Type B pancreatic cell (in vitro differentiated cells): ENCODE measurements around the gene RC3H2. TPM values are rescaled to one million over a fixed set of nuclear protein-coding genes. Genes with fewer than 3 reads are reported as not detected.
"Not testable (repeated sequence)": the region's sequence is repeated elsewhere in the genome, so short reads cannot be mapped to it uniquely, and the experiment has no call there.

Experiments
- DNase-seq: peaks from one replicate; pipeline ENCODE4 v3.0.0; 2021; ENCODE audit warnings: mixed read lengths; ENCODE audit not compliant: unreplicated experiment; ENCODE audit errors: extremely low spot score
- H3K27ac Mint-ChIP-seq: 2 replicates; pipeline ENCODE4 v1.8.0; 2021; ENCODE audit warnings: mild to moderate bottlenecking, mixed read lengths
- H3K27me3 Mint-ChIP-seq: 2 replicates; pipeline ENCODE4 v1.8.0; 2021; ENCODE audit warnings: mixed read lengths
- H3K36me3 Mint-ChIP-seq: 2 replicates; pipeline ENCODE4 v1.8.0; 2021; ENCODE audit warnings: mixed read lengths
- H3K4me1 Mint-ChIP-seq: one replicate; pipeline ENCODE4 v1.8.0; 2021; ENCODE audit warnings: mixed read lengths; ENCODE audit not compliant: unreplicated experiment
- H3K4me3 Mint-ChIP-seq: 2 replicates; pipeline ENCODE4 v1.8.0; 2021; ENCODE audit warnings: mild to moderate bottlenecking, mixed read lengths
- H3K9me3 Mint-ChIP-seq: 2 replicates; pipeline ENCODE4 v1.8.0; 2021; ENCODE audit warnings: mixed read lengths
- total RNA-seq: library from RNA; stranded (reverse); gene quantifications from 2 replicates; pipeline ENCODE4 v1.2.1, GENCODE V29; 2021; ENCODE audit warnings: low replicate concordance
- TF ChIP-seq, protein P1 (sequence below): fragments of 200-600 bp; sonication (generic); conservative IDR thresholded peaks from 2 replicates; pipeline ENCODE4 v1.5.0; 2021; ENCODE audit warnings: antibody characterized with exemption, mild to moderate bottlenecking

RC3H2 gene
- total RNA-seq, 1 donor from 2014 or later, result 57.7 TPM

DNA sequence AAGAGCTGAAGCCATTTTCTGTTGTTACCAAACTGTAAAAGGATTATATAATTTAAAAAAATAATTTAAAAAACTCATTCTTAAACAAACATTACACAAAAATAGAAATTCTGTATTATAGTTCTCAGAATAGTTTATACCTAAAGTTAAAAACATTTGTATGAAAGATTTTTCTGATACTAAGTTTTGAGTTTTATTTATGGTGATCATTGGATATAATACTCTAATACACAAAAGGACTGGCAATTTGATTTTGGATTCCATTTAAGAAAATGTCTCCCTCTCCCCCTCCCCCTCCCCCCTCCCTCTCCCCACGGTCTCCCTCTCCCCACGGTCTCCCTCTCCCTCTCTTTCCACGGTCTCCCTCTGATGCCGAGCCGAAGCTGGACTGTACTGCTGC lies 39.1 kb downstream of the RC3H2 start:
- no peaks in the 10 kb centered on the region for H3K27me3 Mint-ChIP-seq
- peaks cover 34% of the 10 kb centered on the region for H3K36me3 Mint-ChIP-seq
- H3K4me3 Mint-ChIP-seq, result no peak overlapping the region
- TF ChIP-seq, protein P1, sequence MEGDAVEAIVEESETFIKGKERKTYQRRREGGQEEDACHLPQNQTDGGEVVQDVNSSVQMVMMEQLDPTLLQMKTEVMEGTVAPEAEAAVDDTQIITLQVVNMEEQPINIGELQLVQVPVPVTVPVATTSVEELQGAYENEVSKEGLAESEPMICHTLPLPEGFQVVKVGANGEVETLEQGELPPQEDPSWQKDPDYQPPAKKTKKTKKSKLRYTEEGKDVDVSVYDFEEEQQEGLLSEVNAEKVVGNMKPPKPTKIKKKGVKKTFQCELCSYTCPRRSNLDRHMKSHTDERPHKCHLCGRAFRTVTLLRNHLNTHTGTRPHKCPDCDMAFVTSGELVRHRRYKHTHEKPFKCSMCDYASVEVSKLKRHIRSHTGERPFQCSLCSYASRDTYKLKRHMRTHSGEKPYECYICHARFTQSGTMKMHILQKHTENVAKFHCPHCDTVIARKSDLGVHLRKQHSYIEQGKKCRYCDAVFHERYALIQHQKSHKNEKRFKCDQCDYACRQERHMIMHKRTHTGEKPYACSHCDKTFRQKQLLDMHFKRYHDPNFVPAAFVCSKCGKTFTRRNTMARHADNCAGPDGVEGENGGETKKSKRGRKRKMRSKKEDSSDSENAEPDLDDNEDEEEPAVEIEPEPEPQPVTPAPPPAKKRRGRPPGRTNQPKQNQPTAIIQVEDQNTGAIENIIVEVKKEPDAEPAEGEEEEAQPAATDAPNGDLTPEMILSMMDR, result no peak
- H3K9me3 Mint-ChIP-seq, result no peaks in the 10 kb centered on the region
- no peak overlapping the region for H3K27ac Mint-ChIP-seq
- DNase-seq, result no peak
- no peaks in the 10 kb centered on the region for H3K4me1 Mint-ChIP-seq

DNA sequence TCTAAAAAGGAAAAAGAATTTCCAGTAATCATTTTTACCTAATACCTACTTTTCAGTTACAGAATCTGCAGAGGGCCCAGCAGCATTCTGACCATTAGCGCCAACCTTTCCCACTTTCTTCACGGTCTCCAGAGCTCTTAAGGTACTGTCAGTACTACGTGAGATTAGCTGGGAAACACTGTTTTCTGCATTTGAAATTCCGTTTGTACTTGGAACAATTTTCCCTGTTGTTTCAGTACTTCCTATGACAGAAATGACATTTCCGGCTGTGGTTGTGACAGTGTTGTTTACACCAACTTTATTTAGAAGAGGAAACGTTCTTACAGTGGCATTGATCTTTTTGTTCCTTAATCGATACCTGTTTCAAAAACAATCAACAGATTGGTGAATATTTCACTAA lies 39.9 kb downstream of the RC3H2 start:
- Mint-ChIP-seq H3K27me3 (no peaks in the 10 kb centered on the region), H3K27ac (no peak overlapping the region), H3K4me3 (no peak overlapping the region), H3K9me3 (no peaks in the 10 kb centered on the region), H3K4me1 (no peaks in the 10 kb centered on the region), H3K36me3 (peaks cover 27% of the 10 kb centered on the region)
- no peak for DNase-seq
- TF ChIP-seq, protein P1, result no peak

DNA sequence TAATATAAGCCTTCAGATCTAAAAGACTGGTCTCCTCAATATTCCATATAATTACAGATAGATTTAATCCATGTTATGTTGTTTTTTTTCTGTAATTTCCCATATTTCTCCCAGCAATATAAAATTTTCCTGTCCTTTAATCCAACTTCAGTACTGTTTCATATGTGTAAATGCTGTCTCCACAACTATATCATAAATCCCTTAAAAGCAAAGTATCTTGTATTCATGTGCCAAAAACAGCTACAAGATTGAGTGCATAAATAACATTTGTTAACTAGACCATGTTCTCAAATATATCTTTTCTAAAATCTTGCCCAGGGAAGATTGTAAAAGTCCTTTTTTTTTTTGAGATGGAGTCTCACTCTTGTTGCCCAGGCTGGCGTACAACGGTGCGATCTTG lies 41.8 kb downstream of the RC3H2 start:
- H3K4me1 Mint-ChIP-seq, result no peaks in the 10 kb centered on the region
- DNase-seq, result no peak
- H3K4me3 Mint-ChIP-seq, result no peak overlapping the region
- H3K27me3 Mint-ChIP-seq, result no peaks in the 10 kb centered on the region
- no peaks in the 10 kb centered on the region for H3K9me3 Mint-ChIP-seq
- TF ChIP-seq, protein P1, result no peak
- peaks cover 32% of the 10 kb centered on the region for H3K36me3 Mint-ChIP-seq
- no peak overlapping the region for H3K27ac Mint-ChIP-seq

DNA sequence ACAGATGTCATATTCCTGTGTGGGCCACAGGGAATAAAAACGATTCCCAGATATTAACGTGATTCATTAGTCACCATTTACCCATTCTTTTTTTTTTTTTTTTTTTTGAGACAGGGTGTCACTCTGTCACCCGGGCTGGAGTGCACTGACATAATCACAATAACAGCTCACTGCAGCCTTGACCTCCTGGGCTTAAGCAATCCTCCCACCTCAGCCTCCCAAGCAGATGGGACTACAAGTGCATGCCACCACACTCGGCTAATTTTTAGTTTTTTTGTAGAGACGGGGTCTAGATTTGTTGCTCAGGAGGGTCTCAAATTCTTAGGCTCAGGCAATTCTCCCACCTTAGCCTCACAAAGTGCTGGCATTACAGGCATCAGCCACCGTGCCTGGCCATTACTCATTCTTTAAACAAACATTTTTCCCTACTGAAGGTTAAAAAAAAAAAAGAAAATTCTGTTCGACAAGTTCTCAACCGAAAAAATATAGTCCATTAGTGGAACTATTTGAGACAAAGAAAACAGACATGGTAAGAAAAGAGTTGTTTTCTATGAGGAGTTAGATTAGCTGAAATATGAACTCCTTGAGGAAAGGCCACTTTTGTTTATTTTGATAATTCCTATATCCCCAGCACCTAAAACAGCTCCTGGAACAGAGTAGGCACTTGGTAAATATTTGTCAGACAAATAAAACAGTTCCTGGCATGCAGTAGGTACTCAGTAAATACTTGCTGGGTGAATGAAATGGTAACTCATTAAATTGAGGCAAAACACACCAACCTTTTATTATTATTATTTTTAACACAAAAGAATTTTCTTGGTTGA lies 44.6 kb downstream of the RC3H2 start:
- DNase-seq, result no peak
- TF ChIP-seq, protein P1, result no peak
- peaks cover 43% of the 10 kb centered on the region for H3K36me3 Mint-ChIP-seq
- no peak overlapping the region for H3K4me3 Mint-ChIP-seq
- H3K27me3 Mint-ChIP-seq, result no peaks in the 10 kb centered on the region
- H3K4me1 Mint-ChIP-seq, result no peaks in the 10 kb centered on the region
- H3K27ac Mint-ChIP-seq, result no peak overlapping the region
- H3K9me3 Mint-ChIP-seq, result no peaks in the 10 kb centered on the region

DNA sequence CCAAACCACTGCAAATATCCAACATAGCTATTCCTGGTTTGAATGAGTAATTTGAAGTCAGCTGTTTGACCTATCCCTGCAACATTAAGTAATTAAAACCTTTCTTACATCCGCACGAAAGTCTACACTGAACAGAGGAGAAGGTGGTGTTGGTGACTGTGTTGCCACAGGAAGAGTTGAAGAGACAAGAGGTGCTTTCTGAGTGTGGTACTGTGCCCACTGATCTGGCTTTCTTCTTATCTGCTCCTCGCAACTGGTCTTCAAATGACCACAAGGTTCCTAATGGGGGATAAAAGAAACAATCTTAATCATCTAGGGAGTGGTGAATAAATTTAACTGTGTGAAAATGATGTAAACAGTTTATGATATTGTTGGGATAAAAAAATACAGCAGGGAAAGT lies 47.3 kb downstream of the RC3H2 start:
- Mint-ChIP-seq H3K4me1 (no peaks in the 10 kb centered on the region), H3K27ac (no peak overlapping the region), H3K36me3 (peaks cover 50% of the 10 kb centered on the region), H3K9me3 (no peaks in the 10 kb centered on the region), H3K27me3 (no peaks in the 10 kb centered on the region), H3K4me3 (no peak overlapping the region)
- TF ChIP-seq, protein P1, result no peak
- DNase-seq, result no peak

DNA sequence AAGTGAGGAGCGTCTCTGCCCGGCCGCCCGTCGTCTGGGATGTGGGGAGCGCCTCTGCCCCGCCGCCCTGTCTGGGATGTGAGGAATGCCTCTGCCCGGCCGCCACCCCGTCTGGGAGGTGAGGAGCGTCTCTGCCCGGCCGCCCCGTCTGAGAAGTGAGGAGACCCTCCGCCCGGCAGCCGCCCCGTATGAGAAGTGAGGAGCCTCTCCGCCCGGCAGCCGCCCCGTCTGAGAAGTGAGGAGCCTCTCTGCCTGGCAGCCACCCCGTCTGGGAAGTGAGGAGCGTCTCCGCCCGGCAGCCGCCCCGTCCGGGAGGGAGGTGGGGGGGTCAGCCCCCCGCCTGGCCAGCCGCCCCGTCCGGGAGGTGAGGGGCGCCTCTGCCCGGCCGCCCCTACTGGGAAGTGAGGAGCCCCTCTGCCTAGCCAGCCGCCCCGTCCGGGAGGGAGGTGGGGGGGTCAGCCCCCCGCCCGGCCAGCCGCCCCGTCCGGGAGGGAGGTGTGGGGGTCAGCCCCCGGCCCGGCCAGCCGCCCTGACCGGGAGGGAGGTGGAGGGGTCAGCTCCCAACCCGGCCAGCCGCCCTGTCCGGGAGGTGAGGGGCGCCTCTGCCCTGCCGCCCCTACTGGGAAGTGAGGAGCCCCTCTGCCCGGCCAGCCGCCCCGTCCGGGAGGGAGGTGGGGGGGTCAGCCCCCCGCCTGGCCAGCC lies 52.9 kb downstream of the RC3H2 start:
- not testable (repeated sequence) for H3K9me3 Mint-ChIP-seq, DNase-seq
- H3K36me3 Mint-ChIP-seq, result peaks cover 40% of the 10 kb centered on the region

More for the DNA sequence above, 52.9 kb downstream of the RC3H2 start:
- H3K4me1 Mint-ChIP-seq, H3K27me3 Mint-ChIP-seq, H3K27ac Mint-ChIP-seq, H3K4me3 Mint-ChIP-seq: not testable (repeated sequence)
